ENCODE data around the gene WDR88.
"Not testable (repeated sequence)": the region's sequence is repeated elsewhere in the genome, so short reads cannot be mapped to it uniquely, and the experiment has no call there.

Gene WDR88

GRCh38 chr19:33175886-33176669 is 44.2 kb downstream of the WDR88 start:
- H3K4me3 ChIP-seq (ENCODE audit: low read length) = peak overlapping the region; percentile 81
- peak; percentile 37 for DNase-seq (ENCODE audit: low read depth)
- peak; percentile 24 for TF ChIP-seq CTCF (conservative IDR thresholded peaks at IDR 0.05; ENCODE audit: low read length)

- peak overlapping the region; percentile 81 for H3K4me3 ChIP-seq (ENCODE audit: low read length)
- peak; percentile 4; the same call in 1 of the 2 replicates for TF ChIP-seq CTCF (conservative IDR thresholded peaks at IDR 0.05; ENCODE audit: low read length)
- DNase-seq (ENCODE audit: low read depth) = peak; percentile 99
Observed at GRCh38 chr19:33176670-33177416, 44.9 kb downstream of the WDR88 start.

GRCh38 chr19:33177417-33177979 is 45.6 kb downstream of the WDR88 start:
- peak; percentile 38 for TF ChIP-seq CTCF (conservative IDR thresholded peaks at IDR 0.05; ENCODE audit: low read length)
- H3K4me3 ChIP-seq (ENCODE audit: low read length) = peak overlapping the region; percentile 57
- no peak for DNase-seq (ENCODE audit: low read depth)

- no peak for TF ChIP-seq CTCF (conservative IDR thresholded peaks at IDR 0.05; ENCODE audit: low read length)
- DNase-seq (ENCODE audit: low read depth) = no peak
- H3K4me3 ChIP-seq (ENCODE audit: low read length) = no peak overlapping the region
Observed at GRCh38 chr19:33186431-33187182, 54.7 kb downstream of the WDR88 start.

- no peak for DNase-seq (ENCODE audit: low read depth)
- no peak overlapping the region for H3K4me3 ChIP-seq (ENCODE audit: low read length)
- TF ChIP-seq CTCF (conservative IDR thresholded peaks at IDR 0.05; ENCODE audit: low read length) = no peak
Observed at GRCh38 chr19:33187183-33187540, 55.2 kb downstream of the WDR88 start.

GRCh38 chr19:33189453-33189852 is 57.5 kb downstream of the WDR88 start:
- no peak for DNase-seq (ENCODE audit: low read depth)
- no peak for TF ChIP-seq CTCF (conservative IDR thresholded peaks at IDR 0.05; ENCODE audit: low read length)
- H3K4me3 ChIP-seq (ENCODE audit: low read length) = no peak overlapping the region

- not testable (repeated sequence) for H3K4me3 ChIP-seq (ENCODE audit: low read length); DNase-seq (ENCODE audit: low read depth)
Observed at GRCh38 chr19:33191092-33191491, 59.2 kb downstream of the WDR88 start.

All from AG10803 (cell line).